ENCODE measurements around the gene EPS8L2.
A peak's percentile ranks its signal among the peaks of the same experiment; 100 is the strongest.
"Not testable (repeated sequence)": the region's sequence is repeated elsewhere in the genome, so short reads cannot be mapped to it uniquely, and the experiment has no call there.

The EPS8L2 gene

GRCh38 chr11:726278-727220 lies 20.5 kb downstream of the EPS8L2 start:
- peak; percentile 46 for DNase-seq

DNA sequence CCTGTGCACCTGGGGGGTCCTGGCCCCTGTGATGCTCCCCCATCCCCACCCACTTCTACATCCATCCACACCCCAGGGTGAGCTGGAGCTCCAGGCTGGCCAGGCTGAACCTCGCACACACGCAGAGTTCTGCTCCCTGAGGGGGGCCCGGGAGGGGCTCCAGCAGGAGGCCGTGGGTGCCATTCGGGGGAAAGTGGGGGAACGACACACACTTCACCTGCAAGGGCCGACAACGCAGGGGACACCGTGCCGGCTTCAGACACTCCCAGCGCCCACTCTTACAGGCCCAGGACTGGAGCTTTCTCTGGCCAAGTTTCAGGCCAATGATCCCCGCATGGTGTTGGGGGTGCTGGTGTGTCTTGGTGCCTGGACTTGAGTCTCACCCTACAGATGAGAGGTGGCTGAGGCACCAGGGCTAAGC lies 21.3 kb downstream of the EPS8L2 start:
- no peak for DNase-seq

DNA sequence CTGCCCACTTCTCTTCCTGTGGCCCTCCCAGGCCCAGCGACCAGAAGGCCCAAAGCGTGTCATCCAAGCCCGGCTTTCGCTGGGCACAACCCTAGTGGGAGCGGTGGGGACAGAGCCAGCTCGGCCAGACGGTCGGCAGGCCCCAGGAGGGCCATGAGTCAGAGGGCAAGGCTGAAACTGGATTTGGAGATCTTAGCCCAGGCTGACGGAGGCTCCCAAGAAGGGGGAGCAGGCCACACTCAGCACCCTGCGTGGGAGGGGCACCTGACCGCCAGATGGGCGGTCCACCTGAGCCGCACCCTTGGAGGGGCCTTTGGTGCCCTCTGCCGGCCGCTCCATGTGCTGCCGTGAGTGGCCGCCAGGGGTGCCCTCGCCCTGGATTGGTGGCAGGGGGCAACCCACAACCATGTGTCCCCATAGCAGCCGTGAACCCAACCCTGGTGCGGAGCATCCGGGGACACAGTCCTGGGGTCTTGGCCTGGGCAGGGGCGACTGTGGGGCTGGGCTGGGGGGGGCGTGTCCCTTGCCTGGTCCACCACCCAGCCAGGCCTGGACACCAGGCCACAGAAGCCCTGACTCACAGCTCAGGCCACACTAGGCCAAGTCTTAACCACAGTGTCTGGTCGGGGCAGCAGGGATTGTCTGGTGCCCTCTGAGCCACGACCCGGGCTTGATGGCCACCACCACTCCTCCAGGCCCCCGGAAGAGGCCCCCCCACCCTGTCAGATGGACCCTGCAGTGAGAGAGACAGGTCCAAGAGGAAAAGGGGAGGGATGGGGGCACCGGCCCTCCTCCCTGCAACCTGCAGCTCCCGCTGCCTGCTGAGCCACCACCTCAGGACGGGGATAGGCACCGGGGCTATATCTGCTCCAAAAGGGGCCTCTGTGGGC lies 22.1 kb downstream of the EPS8L2 start:
- DNase-seq = peak; percentile 76

GRCh38 chr11:728901-729491 lies 23.0 kb downstream of the EPS8L2 start:
- DNase-seq = no peak

DNA sequence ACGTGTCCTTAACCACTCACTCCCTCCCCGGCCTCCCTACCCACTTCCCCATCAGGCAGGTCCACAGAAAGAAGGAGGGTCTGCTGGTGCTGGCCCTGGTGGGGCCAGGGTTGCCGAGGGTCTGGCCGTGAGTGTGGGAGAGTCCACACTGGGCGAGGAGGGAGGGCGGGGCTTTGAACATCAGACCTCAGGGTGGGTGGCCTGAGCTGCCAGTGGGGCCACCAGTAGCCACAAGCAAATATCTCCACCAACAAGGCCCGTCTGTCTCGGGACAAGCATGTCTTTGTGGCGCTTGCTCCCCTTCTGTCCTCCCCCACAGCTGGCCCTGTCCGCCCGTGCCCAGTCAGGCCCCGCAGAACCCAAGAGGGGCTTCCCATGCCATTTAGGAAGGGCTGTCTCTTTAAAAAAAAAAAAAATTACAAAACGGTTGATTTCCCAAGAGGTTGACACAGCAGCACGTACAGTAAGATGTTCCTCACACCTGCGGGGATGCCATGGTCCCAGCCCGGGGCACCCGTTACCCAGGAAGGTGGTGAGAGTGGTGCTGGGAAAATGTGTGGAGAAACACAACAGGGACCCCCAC lies 23.6 kb downstream of the EPS8L2 start:
- DNase-seq = no peak

DNA sequence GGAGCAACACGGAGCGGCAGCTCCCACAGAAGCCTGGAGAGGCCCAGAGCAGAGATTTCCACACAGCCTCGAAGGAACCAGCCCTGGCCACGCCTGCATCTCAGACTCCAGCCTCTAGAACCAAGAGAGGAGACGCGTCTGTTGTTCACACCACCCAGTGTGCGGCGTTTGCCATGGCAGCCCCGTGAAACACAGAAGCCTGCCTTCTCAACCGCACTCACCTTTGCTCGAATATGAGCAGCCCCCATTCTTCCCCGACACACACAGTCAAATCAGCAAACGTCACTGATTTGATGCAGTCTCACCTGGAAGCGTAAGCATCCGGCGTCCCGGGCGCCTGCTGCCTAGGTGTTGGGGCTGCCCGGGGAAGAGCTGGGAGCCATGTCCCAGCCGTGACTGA lies 27.0 kb downstream of the EPS8L2 start:
- no peak for DNase-seq

GRCh38 chr11:734541-734940 lies 28.5 kb downstream of the EPS8L2 start:
- DNase-seq = not testable (repeated sequence)

- DNase-seq = no peak
Observed at GRCh38 chr11:737366-737765, 31.3 kb downstream of the EPS8L2 start.

- DNase-seq = not testable (repeated sequence)
Observed at GRCh38 chr11:737899-738298, 31.9 kb downstream of the EPS8L2 start.

DNA sequence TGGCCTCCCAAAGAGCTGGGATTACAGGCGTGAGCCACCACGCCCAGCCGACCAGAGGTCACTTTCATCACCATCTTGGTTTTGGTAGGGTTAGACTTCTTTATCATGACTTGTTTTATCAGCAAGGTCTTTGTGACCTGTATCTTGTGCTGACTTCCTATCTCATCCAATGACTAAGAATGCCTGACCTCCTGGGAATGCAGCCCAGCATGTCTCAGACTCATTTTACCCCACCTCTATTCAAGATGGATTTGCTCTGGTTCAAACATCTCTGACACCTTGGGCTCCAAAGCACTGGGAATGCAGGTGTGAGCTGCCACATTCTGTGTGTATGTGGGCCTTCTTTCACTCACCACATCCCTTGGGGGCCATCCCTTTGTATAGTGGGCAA lies 36.1 kb downstream of the EPS8L2 start:
- DNase-seq = no peak

DNA sequence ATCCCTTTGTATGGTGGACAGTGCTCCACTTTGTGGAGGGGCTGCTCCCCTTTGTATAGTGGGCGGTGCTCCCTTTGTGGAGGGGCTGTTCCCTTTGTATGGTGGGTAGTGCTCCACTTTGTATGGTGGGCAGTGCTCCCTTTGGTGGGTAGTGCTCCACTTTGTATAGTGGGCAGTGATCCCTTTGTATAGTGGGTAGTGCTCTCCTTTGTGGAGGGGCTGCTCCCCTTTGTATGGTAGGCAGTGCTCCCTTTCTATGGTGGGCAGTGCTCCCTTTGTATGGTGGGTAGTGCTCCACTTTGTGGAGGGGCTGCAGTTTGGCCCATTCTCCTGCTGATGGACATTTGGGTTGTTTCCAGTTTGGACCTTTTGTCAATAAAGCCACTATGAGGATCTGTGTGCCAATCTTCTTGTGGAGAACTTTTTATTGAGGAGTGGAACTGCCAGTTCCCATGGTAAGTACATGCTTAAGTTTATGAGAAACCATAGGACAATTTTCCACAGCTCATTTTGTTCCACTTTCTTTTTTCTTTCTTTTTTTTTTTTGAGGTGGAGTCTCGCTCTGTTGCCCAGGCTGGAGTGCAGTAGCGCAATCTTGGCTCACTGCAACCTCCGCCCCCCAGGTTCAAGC lies 36.7 kb downstream of the EPS8L2 start:
- no peak for DNase-seq

DNA sequence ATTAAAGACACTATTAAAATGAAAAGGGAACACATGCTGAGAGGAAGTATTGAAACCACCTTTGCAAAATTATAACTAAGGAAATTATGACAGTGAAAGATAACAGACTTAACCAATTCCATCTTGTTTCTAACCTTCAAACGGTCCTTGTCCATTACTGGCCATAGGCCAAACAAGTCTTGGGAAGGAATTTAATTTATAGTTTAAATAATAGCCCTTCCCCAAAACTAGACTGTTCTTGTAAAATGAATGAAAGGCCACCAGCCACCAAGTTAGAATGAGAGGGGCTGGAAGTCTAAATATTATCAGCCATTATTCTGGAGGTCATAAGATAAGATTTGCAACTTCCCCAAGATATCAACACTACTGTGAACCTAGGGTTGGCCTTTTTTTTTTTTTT lies 39.4 kb downstream of the EPS8L2 start:
- no peak for DNase-seq

- DNase-seq = peak; percentile 24
Observed at GRCh38 chr11:746289-747157, 40.5 kb downstream of the EPS8L2 start.

DNA sequence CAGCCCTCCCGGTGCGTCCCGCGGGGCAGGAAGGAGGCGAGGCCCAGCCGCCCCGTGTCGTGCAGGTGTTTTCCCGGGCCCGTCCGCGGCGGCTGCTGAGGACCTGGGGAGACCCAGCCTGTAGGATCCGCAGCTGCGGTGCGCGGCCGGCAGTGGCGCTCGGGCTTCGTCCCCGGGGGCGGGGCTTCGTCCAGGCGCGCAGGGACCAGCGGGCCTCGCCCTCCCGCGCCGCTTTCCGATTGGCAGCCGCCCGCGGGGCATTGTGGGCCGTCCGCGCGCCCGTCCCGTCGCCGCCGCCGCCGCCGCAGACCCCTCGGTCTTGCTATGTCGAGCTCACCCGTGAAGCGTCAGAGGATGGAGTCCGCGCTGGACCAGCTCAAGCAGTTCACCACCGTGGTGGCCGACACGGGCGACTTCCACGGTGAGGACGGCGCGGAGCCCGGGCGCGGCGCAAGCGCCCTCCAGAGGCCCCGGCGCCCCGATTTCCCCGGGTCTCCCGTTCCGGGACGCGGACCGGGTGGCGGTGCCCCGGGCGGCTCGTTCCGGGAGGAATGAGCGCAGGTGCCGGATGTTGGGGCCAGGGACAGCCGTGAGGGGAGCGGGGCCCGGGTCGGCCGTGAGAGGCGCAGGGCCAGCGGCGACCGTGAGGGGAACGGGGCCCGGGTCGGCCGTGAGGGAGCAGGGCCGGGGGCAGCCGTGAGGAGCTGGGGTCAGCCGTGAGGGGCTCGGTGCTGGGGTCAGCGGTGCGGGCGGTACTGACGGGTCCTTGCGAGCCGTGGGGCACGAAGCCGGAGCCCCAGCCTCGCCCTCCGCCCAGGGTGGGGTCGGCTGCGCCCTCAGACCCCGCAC lies 41.4 kb downstream of the EPS8L2 start, which contains the start of gene TALDO1:
Gene TALDO1, plus strand, starts transcription at position 307 of the 849 bp plus-strand sequence. Its CDS starts 18 bp downstream, at position 325.
- peak; percentile 96 for DNase-seq

- DNase-seq = peak; percentile 48
Observed at GRCh38 chr11:748007-748359, 42.0 kb downstream of the EPS8L2 start.

DNA sequence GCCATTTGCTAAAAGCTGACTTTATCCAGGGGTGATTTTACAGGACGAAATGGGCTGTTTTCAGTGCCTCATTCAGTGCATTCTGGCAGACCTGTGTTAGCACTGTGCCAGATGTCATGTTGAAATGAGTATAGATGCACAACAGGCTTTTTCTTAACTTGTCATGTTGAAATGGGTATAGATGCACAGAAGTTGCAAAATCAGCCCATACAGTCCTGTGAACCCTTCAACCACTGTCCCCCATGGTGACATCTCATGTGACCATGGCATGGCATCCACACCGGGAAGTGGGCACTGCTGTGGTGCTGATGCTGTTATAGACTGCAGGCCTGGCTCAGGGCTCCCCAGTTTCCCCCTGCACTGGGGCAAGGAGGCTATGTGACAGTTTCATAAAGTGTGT lies 43.7 kb downstream of the EPS8L2 start:
- DNase-seq = peak; percentile 66

DNA sequence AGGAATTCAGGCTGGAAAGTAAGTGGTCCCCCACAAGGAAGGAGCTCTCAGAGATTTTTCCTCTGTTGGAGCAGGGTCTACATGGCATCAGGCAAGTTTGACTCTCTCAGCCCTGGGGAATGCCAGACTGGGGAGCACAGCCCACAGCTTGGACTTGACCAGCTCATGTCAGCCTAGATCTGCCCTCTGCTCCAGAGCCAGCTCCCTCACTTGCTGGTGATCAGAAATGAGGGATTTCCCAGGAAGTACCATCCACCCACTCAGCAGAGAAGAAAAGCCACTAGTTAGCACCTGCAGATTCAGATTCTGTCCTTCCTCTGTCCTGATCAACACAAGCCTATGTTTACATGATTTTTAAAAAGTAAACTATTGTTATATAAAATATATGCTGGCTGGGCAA lies 54.2 kb downstream of the EPS8L2 start:
- no peak for DNase-seq

GRCh38 chr11:761526-762108 lies 55.6 kb downstream of the EPS8L2 start:
- DNase-seq = no peak

DNA sequence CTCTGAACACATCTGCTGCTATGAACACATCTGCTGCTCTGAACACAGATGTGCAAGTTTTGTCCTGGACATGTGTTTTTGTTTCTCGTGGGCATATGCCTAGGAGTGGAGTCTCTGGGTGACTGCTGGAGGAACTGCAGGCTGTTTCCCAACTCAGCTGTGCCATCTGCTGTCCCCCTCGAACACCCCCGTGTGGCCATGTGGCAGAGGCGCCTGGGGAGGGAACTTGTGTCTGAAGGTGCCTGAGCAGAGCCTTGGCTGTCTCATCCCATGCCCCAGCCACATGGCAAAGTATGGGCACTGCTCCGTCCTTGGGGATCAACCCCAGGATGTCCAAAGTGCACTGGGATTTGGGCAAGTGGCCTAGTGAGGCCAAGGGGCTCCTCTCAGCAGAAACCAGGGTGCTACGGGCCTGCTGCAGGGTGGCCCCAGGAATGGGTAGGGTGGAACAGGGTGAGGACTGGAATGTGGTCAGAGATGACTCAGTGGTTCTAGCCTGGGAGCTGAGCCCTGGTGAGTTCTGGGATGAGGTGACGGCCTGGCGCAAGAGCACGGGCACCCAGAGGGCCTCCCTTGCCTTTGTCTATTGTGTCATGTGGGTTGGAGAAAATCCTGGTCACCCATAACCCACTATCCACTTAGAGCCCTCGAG lies 56.5 kb downstream of the EPS8L2 start:
- peak; percentile 52 for DNase-seq

Data from suppressor macrophage treated with lipopolysaccharide for 4 hours (primary cell).